WTC11 (cell line): Measurements from ENCODE around the gene ST6GALNAC6.

ENCODE experiments used
- CREB1 ChIP-seq: sonication (generic); formaldehyde crosslinking; IDR thresholded peaks from 2 replicates; pipeline ENCODE4 v1.8.0; 2023; ENCODE audit warnings: mild to moderate bottlenecking, missing genetic modification reagents
- HMGA2 ChIP-seq: fragments of 250-450 bp; sonication (Bioruptor Pico); IDR thresholded peaks from 2 replicates; pipeline ENCODE4 v1.4.0; 2021; ENCODE audit warnings: mild to moderate bottlenecking, moderate library complexity
- NR3C1 ChIP-seq: sonication (generic); formaldehyde crosslinking; conservative IDR thresholded peaks from 2 replicates; pipeline ENCODE4 v1.8.1; 2023; ENCODE audit warnings: low read depth, mild to moderate bottlenecking, missing genetic modification reagents
- RELA ChIP-seq: sonication (generic); formaldehyde crosslinking; IDR thresholded peaks from 2 replicates; pipeline ENCODE4 v1.8.1; 2022; ENCODE audit warnings: missing genetic modification reagents, mild to moderate bottlenecking, borderline replicate concordance
- USF2 ChIP-seq: sonication (generic); formaldehyde crosslinking; IDR thresholded peaks from 2 replicates; pipeline ENCODE4 v1.8.1; 2023; ENCODE audit warnings: mild to moderate bottlenecking, missing genetic modification reagents, moderate library complexity

DNA sequence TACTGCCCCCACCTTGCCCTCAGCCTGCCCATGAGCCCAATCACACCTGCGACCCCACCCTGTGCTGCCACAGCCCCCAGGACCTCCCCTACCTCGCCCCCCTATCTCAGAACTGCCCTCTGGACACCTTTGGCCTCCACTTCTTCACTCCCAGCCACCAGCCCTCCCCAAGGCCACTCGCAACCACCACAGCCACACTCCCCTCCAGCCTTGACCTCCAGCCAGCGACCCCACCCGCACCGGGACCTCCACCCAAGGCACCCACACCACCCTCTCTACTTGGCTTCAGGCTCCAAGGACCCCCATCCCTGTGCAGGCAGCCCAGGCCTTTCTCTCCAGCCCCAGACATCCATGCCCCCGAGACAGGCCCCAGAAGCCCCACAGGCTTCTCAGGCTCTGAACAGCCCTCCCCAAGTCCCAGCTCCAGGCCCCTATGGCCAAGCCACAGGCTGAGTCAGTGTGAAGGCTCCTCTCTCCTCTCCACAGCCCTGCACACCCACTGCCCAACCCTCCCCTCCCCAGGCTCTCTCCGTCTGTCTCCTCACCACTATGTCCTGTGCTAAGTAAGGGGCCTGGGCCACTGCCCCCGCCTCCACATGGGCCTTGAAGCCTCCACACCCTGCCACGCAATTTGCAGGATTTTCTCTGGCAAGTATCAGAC, 24.0 kb downstream of the ST6GALNAC6 start:
- TF ChIP-seq RELA (no peak), USF2 (CRISPR knock-in tag) (no peak), HMGA2 (CRISPR knock-in tag) (no peak), NR3C1 (CRISPR knock-in tag) (no peak), CREB1 (CRISPR knock-in tag) (no peak)
